Measurements from ENCODE around the gene MAVS.
"Not testable (repeated sequence)": the region's sequence is repeated elsewhere in the genome, so short reads cannot be mapped to it uniquely, and the experiment has no call there.

MAVS gene

GRCh38 chr20:3857405-3857804 lies 10.8 kb downstream of the MAVS start:
- FAIRE-seq: no peak

GRCh38 chr20:3858689-3859088 lies 12.1 kb downstream of the MAVS start:
- FAIRE-seq: no peak

GRCh38 chr20:3861191-3861590 lies 14.6 kb downstream of the MAVS start:
- FAIRE-seq: no peak

GRCh38 chr20:3862333-3862732 lies 15.7 kb downstream of the MAVS start:
- no peak for FAIRE-seq

- no peak for FAIRE-seq
Observed at GRCh38 chr20:3863317-3863716, 16.7 kb downstream of the MAVS start.

GRCh38 chr20:3864518-3864917 lies 17.9 kb downstream of the MAVS start:
- FAIRE-seq: no peak

GRCh38 chr20:3865152-3865886 lies 18.7 kb downstream of the MAVS start:
- no peak for FAIRE-seq

- FAIRE-seq: no peak
Observed at GRCh38 chr20:3865887-3866407, 19.3 kb downstream of the MAVS start.

GRCh38 chr20:3866464-3866863 lies 19.8 kb downstream of the MAVS start:
- no peak for FAIRE-seq

GRCh38 chr20:3867802-3868201 lies 21.2 kb downstream of the MAVS start:
- FAIRE-seq: no peak

GRCh38 chr20:3869839-3870634 lies 23.4 kb downstream of the MAVS start:
- no peak for FAIRE-seq

- no peak for FAIRE-seq
Observed at GRCh38 chr20:3871550-3872265, 25.1 kb downstream of the MAVS start.

GRCh38 chr20:3873507-3873906 lies 26.9 kb downstream of the MAVS start:
- FAIRE-seq: no peak

GRCh38 chr20:3874194-3874844 lies 27.7 kb downstream of the MAVS start:
- no peak for FAIRE-seq

- FAIRE-seq: no peak
Observed at GRCh38 chr20:3875378-3875974, 28.8 kb downstream of the MAVS start.

GRCh38 chr20:3876000-3876399 lies 29.4 kb downstream of the MAVS start:
- no peak for FAIRE-seq

- no peak for FAIRE-seq
Observed at GRCh38 chr20:3876676-3877075, 30.0 kb downstream of the MAVS start.

- not testable (repeated sequence) for FAIRE-seq
Observed at GRCh38 chr20:3878921-3879274, 32.3 kb downstream of the MAVS start.

GRCh38 chr20:3885715-3886114 lies 39.1 kb downstream of the MAVS start:
- no peak for FAIRE-seq

GRCh38 chr20:3887876-3888620 lies 41.4 kb downstream of the MAVS start:
- no peak for FAIRE-seq

GRCh38 chr20:3888622-3889488 lies 42.2 kb downstream of the MAVS start, which contains the start of gene PANK2:
Gene PANK2, plus strand, starts transcription at chr20:3889387.
- no peak for FAIRE-seq

Measured in islet of Langerhans (tissue), 1 donor.